Hepatocyte (in vitro differentiated cells): ENCODE data around the gene ATP1A1.

ENCODE experiments used
- CTCF ChIP-seq: fragments of 200-600 bp; sonication (generic); IDR thresholded peaks from 2 replicates; pipeline ENCODE4 v1.5.1; 2016; ENCODE audit warnings: antibody characterized with exemption, mild to moderate bottlenecking; ENCODE audit not compliant: poor library complexity
- EZH2 ChIP-seq: fragments of 200-600 bp; sonication (generic); IDR thresholded peaks from 2 replicates; pipeline ENCODE4 v1.6.1; 2016; ENCODE audit warnings: antibody characterized with exemption, mild to moderate bottlenecking, borderline replicate concordance

GRCh38 chr1:116401646-116402176, 28.7 kb downstream of the ATP1A1 start:
- TF ChIP-seq CTCF (no peak), EZH2 (no peak)
